HepG2 (cell line): ENCODE measurements around the gene XRN1. TPM values are rescaled to one million over a fixed set of nuclear protein-coding genes. Genes with fewer than 3 reads are reported as not detected.

ENCODE experiments used
- ATF7 ChIP-seq, 2 experiments: fragments of 450-650 bp in 1 of 2; sonication (generic) in 1 of 2; formaldehyde crosslinking in 1 of 2; IDR thresholded peaks; 2 replicates each; pipeline versions ENCODE4 v1.4.0 to v1.6.1; 2016 to 2020; ENCODE audit warnings: antibody characterized with exemption in 1 of 2, mild to moderate bottlenecking in 1 of 2, missing genetic modification reagents in 1 of 2
- ATM ChIP-seq: fragments of 450-650 bp; IDR thresholded peaks from 2 replicates; pipeline ENCODE4 v1.7.1; 2017; ENCODE audit warnings: mild to moderate bottlenecking, borderline replicate concordance
- JDP2 ChIP-seq: sonication (generic); formaldehyde crosslinking; IDR thresholded peaks from 2 replicates; pipeline ENCODE4 v1.8.1; 2022; ENCODE audit warnings: missing genetic modification reagents, borderline replicate concordance
- JUN ChIP-seq: sonication (generic); formaldehyde crosslinking; IDR thresholded peaks from 2 replicates; pipeline ENCODE4 v1.4.0; 2020; ENCODE audit warnings: mild to moderate bottlenecking, missing genetic modification reagents
- JUNB ChIP-seq: sonication (generic); formaldehyde crosslinking; IDR thresholded peaks from 2 replicates; pipeline ENCODE4 v1.8.0; 2022; ENCODE audit warnings: missing genetic modification reagents, mild to moderate bottlenecking, borderline replicate concordance
- KLF15 ChIP-seq: sonication (generic); formaldehyde crosslinking; IDR thresholded peaks from 2 replicates; pipeline ENCODE4 v1.8.1; 2023; ENCODE audit warnings: borderline replicate concordance, mild to moderate bottlenecking, inconsistent platforms, missing genetic modification reagents, mixed read lengths
- MTF2 ChIP-seq: sonication (generic); formaldehyde crosslinking; IDR thresholded peaks from 2 replicates; pipeline ENCODE4 v1.5.0; 2020; ENCODE audit warnings: missing genetic modification reagents, borderline replicate concordance
- NR1H2 ChIP-seq: sonication (generic); formaldehyde crosslinking; IDR thresholded peaks from 2 replicates; pipeline ENCODE4 v1.8.1; 2022; ENCODE audit warnings: low read depth, missing genetic modification reagents, borderline replicate concordance
- PCBP1 ChIP-seq: fragments of 200-400 bp; formaldehyde crosslinking; IDR thresholded peaks from 2 replicates; pipeline ENCODE4 v1.6.1; 2017; ENCODE audit warnings: mild to moderate bottlenecking, low read depth, low read length, borderline replicate concordance
- POGZ ChIP-seq: sonication (generic); formaldehyde crosslinking; IDR thresholded peaks from 2 replicates; pipeline ENCODE4 v1.4.0; 2020; ENCODE audit warnings: mild to moderate bottlenecking, missing genetic modification reagents
- PRPF4 ChIP-seq: fragments of 200-400 bp; formaldehyde crosslinking; IDR thresholded peaks from 2 replicates; pipeline ENCODE4 v1.6.1; 2016; ENCODE audit warnings: low read length, low read depth; ENCODE audit not compliant: poor library complexity, severe bottlenecking
- SP140L ChIP-seq: sonication (generic); formaldehyde crosslinking; IDR thresholded peaks from 2 replicates; pipeline ENCODE4 v1.4.0; 2020; ENCODE audit warnings: missing genetic modification reagents, borderline replicate concordance
- SRY ChIP-seq: sonication (generic); formaldehyde crosslinking; IDR thresholded peaks from 2 replicates; pipeline ENCODE4 v1.8.0; 2022; ENCODE audit warnings: mild to moderate bottlenecking, missing genetic modification reagents
- ZMYM4 ChIP-seq: sonication (generic); formaldehyde crosslinking; IDR thresholded peaks from 2 replicates; pipeline ENCODE4 v1.8.1; 2023; ENCODE audit warnings: mild to moderate bottlenecking, missing genetic modification reagents
- ZNF33B ChIP-seq: sonication (generic); formaldehyde crosslinking; IDR thresholded peaks from 2 replicates; pipeline ENCODE4 v1.5.1; 2020; ENCODE audit warnings: mild to moderate bottlenecking, missing genetic modification reagents
- ZNF530 ChIP-seq: sonication (generic); formaldehyde crosslinking; IDR thresholded peaks from 2 replicates; pipeline ENCODE4 v1.5.0; 2020; ENCODE audit warnings: low read depth, mild to moderate bottlenecking, missing genetic modification reagents
- ZNF563 ChIP-seq: sonication (generic); formaldehyde crosslinking; IDR thresholded peaks from 2 replicates; pipeline ENCODE4 v1.8.0; 2022; ENCODE audit warnings: mild to moderate bottlenecking, moderate library complexity, missing genetic modification reagents
- ZNF674 ChIP-seq: sonication (generic); formaldehyde crosslinking; IDR thresholded peaks from 2 replicates; pipeline ENCODE4 v1.5.0; 2020; ENCODE audit warnings: low read depth, mild to moderate bottlenecking, missing genetic modification reagents
- polyA plus RNA-seq, 8 experiments: library from polyadenylated mRNA; depleted of rRNA in 3 of 8; stranded (reverse) in 7 of 8; unstranded in 1 of 8; fragments of >200 nt; fragmentation: Illumina TruSeq in 4 of 8; extraction: Trizol in 4 of 8; gene quantifications; 2 replicates each; pipeline versions ENCODE4 v1.2.1 to v1.2.3, GENCODE V29; 2011 to 2016; ENCODE audit warnings: low read depth in 4 of 8, missing spikeins in 1 of 8, mixed read lengths in 1 of 8; ENCODE audit not compliant: insufficient read depth in 1 of 8
- total RNA-seq, 5 experiments: library from RNA; depleted of rRNA; stranded (reverse); fragments of >200 nt; fragmentation: Illumina TruSeq; extraction: Trizol; gene quantifications; 2 replicates each; pipeline ENCODE4 v1.2.3, GENCODE V29; 2016; ENCODE audit warnings: low read depth in 1 of 5
- TF ChIP-seq, protein P1 (sequence below), 2 experiments: fragments of 450-650 bp in 1 of 2; sonication (generic) in 1 of 2; formaldehyde crosslinking in 1 of 2; IDR thresholded peaks; 2 replicates each; pipeline versions ENCODE4 v1.6.1 to v1.8.0; 2016 to 2022; ENCODE audit warnings: antibody characterized with exemption in 1 of 2, mild to moderate bottlenecking in 1 of 2, missing genetic modification reagents in 1 of 2
- TF ChIP-seq, protein P2 (sequence below): IDR thresholded peaks from 2 replicates; pipeline ENCODE4 v1.6.1; 2016; ENCODE audit warnings: low read depth, borderline replicate concordance
- TF ChIP-seq, protein P3 (sequence below): sonication (generic); formaldehyde crosslinking; IDR thresholded peaks from 2 replicates; pipeline ENCODE4 v1.4.0; 2020; ENCODE audit warnings: missing genetic modification reagents

XRN1 gene
- total and polyA plus RNA-seq, 2 of the 13 experiments (the other 11 are each of a cell fraction or from before 2014, with no cell fraction given), result 13.2 to 13.3 TPM

DNA sequence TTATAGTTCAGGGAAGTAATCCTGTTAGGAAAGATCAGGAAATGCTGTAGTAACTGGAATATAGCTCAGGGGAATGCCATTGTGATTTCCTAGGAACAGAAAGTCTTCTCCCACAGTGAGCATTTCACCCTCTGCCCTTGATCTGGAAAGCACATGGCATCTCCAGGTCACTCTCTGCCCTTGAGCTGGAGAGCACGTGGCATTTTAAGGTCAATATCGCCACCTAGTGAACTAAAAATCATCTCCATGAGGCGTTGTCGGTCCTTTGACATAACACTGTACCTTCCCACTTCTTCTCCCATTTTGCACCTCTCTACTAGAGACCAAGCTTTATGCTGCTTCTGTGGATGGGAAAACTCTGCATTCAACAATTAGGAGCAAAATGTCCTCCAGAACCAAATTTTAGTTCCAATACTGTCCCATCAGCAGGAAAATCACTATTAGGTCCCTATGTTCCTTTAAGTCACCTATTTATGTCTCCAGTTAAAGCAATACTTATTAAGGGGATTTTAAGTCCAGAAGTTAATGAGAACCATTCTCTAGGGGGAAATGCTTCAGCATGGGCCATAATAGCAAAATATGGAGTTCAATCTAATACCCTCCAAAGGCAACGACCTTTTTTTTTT is 167.8 kb downstream of the XRN1 start (continued):
- TF ChIP-seq, protein P1, sequence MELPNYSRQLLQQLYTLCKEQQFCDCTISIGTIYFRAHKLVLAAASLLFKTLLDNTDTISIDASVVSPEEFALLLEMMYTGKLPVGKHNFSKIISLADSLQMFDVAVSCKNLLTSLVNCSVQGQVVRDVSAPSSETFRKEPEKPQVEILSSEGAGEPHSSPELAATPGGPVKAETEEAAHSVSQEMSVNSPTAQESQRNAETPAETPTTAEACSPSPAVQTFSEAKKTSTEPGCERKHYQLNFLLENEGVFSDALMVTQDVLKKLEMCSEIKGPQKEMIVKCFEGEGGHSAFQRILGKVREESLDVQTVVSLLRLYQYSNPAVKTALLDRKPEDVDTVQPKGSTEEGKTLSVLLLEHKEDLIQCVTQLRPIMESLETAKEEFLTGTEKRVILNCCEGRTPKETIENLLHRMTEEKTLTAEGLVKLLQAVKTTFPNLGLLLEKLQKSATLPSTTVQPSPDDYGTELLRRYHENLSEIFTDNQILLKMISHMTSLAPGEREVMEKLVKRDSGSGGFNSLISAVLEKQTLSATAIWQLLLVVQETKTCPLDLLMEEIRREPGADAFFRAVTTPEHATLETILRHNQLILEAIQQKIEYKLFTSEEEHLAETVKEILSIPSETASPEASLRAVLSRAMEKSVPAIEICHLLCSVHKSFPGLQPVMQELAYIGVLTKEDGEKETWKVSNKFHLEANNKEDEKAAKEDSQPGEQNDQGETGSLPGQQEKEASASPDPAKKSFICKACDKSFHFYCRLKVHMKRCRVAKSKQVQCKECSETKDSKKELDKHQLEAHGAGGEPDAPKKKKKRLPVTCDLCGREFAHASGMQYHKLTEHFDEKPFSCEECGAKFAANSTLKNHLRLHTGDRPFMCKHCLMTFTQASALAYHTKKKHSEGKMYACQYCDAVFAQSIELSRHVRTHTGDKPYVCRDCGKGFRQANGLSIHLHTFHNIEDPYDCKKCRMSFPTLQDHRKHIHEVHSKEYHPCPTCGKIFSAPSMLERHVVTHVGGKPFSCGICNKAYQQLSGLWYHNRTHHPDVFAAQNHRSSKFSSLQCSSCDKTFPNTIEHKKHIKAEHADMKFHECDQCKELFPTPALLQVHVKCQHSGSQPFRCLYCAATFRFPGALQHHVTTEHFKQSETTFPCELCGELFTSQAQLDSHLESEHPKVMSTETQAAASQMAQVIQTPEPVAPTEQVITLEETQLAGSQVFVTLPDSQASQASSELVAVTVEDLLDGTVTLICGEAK (IDR thresholded peaks at IDR 0.05), result no peak
- TF ChIP-seq, protein P1 (CRISPR knock-in tag; IDR thresholded peaks at IDR 0.05), result no peak
- TF ChIP-seq, protein P2, sequence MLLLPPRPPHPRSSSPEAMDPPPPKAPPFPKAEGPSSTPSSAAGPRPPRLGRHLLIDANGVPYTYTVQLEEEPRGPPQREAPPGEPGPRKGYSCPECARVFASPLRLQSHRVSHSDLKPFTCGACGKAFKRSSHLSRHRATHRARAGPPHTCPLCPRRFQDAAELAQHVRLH (CRISPR knock-in tag), result peak; percentile 30; the same call in 1 of the 2 replicates
- TF ChIP-seq SRY (CRISPR knock-in tag) (no peak), ATM (no peak), SP140L (CRISPR knock-in tag) (0 out of 2 replicates have a peak, but pooled peaks have one; percentile 69), ZNF33B (CRISPR knock-in tag) (no peak), ZMYM4 (CRISPR knock-in tag) (peak; percentile 59; the same call in 1 of the 2 replicates), MTF2 (CRISPR knock-in tag) (no peak), ATF7 (IDR thresholded peaks at IDR 0.05) (no peak), ATF7 (CRISPR knock-in tag; IDR thresholded peaks at IDR 0.05) (no peak), ZNF674 (CRISPR knock-in tag) (no peak), PCBP1 (no peak), NR1H2 (CRISPR knock-in tag) (no peak), KLF15 (CRISPR knock-in tag) (no peak), JDP2 (no peak), PRPF4 (no peak), ZNF563 (CRISPR knock-in tag) (no peak), JUNB (CRISPR knock-in tag) (no peak), JUN (CRISPR knock-in tag) (no peak), ZNF530 (no peak), POGZ (CRISPR knock-in tag) (no peak)
- TF ChIP-seq, protein P3, sequence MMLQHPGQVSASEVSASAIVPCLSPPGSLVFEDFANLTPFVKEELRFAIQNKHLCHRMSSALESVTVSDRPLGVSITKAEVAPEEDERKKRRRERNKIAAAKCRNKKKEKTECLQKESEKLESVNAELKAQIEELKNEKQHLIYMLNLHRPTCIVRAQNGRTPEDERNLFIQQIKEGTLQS, result no peak
